H9 (cell line): ENCODE data around the gene MTHFD1L. TPM values are rescaled to one million over a fixed set of nuclear protein-coding genes. Genes with fewer than 3 reads are reported as not detected.

Experiments used
- DNase-seq: peaks from one replicate; pipeline ENCODE4 v3.0.0-alpha.2; 2017
- H2AFZ ChIP-seq: one replicate; pipeline ENCODE4 v1.6.1; 2013; ENCODE audit warnings: mild to moderate bottlenecking, low read length, control low read depth, moderate library complexity
- H2AK5ac ChIP-seq: 2 replicates; pipeline ENCODE4 v1.6.1; 2013; ENCODE audit warnings: low read length, control low read depth, mixed read lengths; ENCODE audit not compliant: insufficient read length
- H2BK120ac ChIP-seq: one replicate; pipeline ENCODE4 v1.6.1; 2013; ENCODE audit warnings: low read depth, mild to moderate bottlenecking, low read length, control low read depth, inconsistent platforms; ENCODE audit not compliant: poor library complexity, severe bottlenecking
- H2BK12ac ChIP-seq: 2 replicates; pipeline ENCODE4 v1.6.1; 2013; ENCODE audit warnings: low read length, control low read depth, mixed read lengths, low read depth; ENCODE audit not compliant: insufficient read length
- H2BK15ac ChIP-seq: 2 replicates; pipeline ENCODE4 v1.6.1; 2013; ENCODE audit warnings: low read depth, low read length, control low read depth
- H2BK20ac ChIP-seq: one replicate; pipeline ENCODE4 v1.6.1; 2013; ENCODE audit warnings: low read depth, mild to moderate bottlenecking, low read length, control low read depth, inconsistent platforms; ENCODE audit not compliant: poor library complexity, severe bottlenecking
- H2BK5ac ChIP-seq: 2 replicates; pipeline ENCODE4 v1.6.1; 2013; ENCODE audit warnings: low read length, control low read depth, mixed read lengths; ENCODE audit not compliant: insufficient read length
- H3K14ac ChIP-seq: 2 replicates; pipeline ENCODE4 v1.6.1; 2013; ENCODE audit warnings: low read length, control low read depth; ENCODE audit not compliant: insufficient read depth
- H3K18ac ChIP-seq: 2 replicates; pipeline ENCODE4 v1.6.1; 2013; ENCODE audit warnings: low read depth, mild to moderate bottlenecking, mixed read lengths, low read length, control low read depth; ENCODE audit not compliant: insufficient read length
- H3K23ac ChIP-seq: 2 replicates; pipeline ENCODE4 v1.6.1; 2013; ENCODE audit warnings: low read length, control low read depth, mixed read lengths, low read depth; ENCODE audit not compliant: insufficient read length
- H3K23me2 ChIP-seq: 2 replicates; pipeline ENCODE4 v1.6.1; 2013; ENCODE audit warnings: low read depth, mild to moderate bottlenecking, mixed read lengths, low read length, control low read depth; ENCODE audit not compliant: insufficient read length, poor library complexity, severe bottlenecking
- H3K27ac ChIP-seq: 2 replicates; pipeline ENCODE4 v1.5.1; 2013; ENCODE audit warnings: low read length, control low read depth, mixed read lengths, low read depth; ENCODE audit not compliant: insufficient read length
- H3K27me3 ChIP-seq: 2 replicates; pipeline ENCODE4 v1.6.1; 2013; ENCODE audit warnings: low read length, control low read depth, inconsistent platforms; ENCODE audit not compliant: insufficient read depth
- H3K4ac ChIP-seq: 2 replicates; pipeline ENCODE4 v1.6.1; 2013; ENCODE audit warnings: low read depth, mild to moderate bottlenecking, control low read depth, inconsistent platforms, low read length, moderate library complexity
- H3K4me1 ChIP-seq: 2 replicates; pipeline ENCODE4 v1.6.1; 2013; ENCODE audit warnings: low read length, control low read depth, inconsistent platforms; ENCODE audit not compliant: insufficient read depth
- H3K4me2 ChIP-seq: 2 replicates; pipeline ENCODE4 v1.6.1; 2013; ENCODE audit warnings: low read length, control low read depth, mixed read lengths; ENCODE audit not compliant: insufficient read length, insufficient read depth
- H3K56ac ChIP-seq: 2 replicates; pipeline ENCODE4 v1.6.1; 2013; ENCODE audit warnings: low read depth, mild to moderate bottlenecking, mixed read lengths, low read length, control low read depth; ENCODE audit not compliant: insufficient read length
- H3K79me1 ChIP-seq: 2 replicates; pipeline ENCODE4 v1.6.1; 2013; ENCODE audit warnings: low read depth, mild to moderate bottlenecking, moderate library complexity, low read length, control low read depth, inconsistent platforms; ENCODE audit not compliant: insufficient read depth, poor library complexity, severe bottlenecking
- H3K79me2 ChIP-seq: 2 replicates; pipeline ENCODE4 v1.6.1; 2013; ENCODE audit warnings: low read length, control low read depth, inconsistent platforms; ENCODE audit not compliant: insufficient read depth
- H3K9ac ChIP-seq: 2 replicates; pipeline ENCODE4 v1.6.1; 2013; ENCODE audit warnings: low read length, control low read depth, mixed read lengths; ENCODE audit not compliant: insufficient read length; ENCODE audit errors: extremely low read depth
- H3K9me3 ChIP-seq: one replicate; pipeline ENCODE4 v1.6.1; 2013; ENCODE audit warnings: low read depth, low read length, inconsistent platforms; ENCODE audit not compliant: control insufficient read depth
- H3T11ph ChIP-seq: one replicate; pipeline ENCODE4 v1.6.1; 2013; ENCODE audit warnings: mild to moderate bottlenecking, low read length, control low read depth, inconsistent platforms
- H4K20me1 ChIP-seq: one replicate; pipeline ENCODE4 v1.6.1; 2013; ENCODE audit not compliant: control insufficient read depth, insufficient read length, insufficient read depth
- H4K5ac ChIP-seq: 2 replicates; pipeline ENCODE4 v1.6.1; 2013; ENCODE audit warnings: low read depth, mild to moderate bottlenecking, mixed read lengths, low read length, control low read depth; ENCODE audit not compliant: insufficient read length
- H4K8ac ChIP-seq: replicated peaks from 2 replicates; pipeline ENCODE4 v1.6.1; 2013; ENCODE audit warnings: low read length, control low read depth, mixed read lengths, low read depth; ENCODE audit not compliant: insufficient read length
- H4K91ac ChIP-seq: 2 replicates; pipeline ENCODE4 v1.6.1; 2013; ENCODE audit warnings: low read depth, mild to moderate bottlenecking, moderate library complexity, mixed read lengths, low read length, control low read depth; ENCODE audit not compliant: insufficient read length
- H3K27ac Mint-ChIP-seq, 3 experiments: 2 replicates in 2 of 3; 3 replicates in 1 of 3; pipeline ENCODE4 v1.8.0; 2020 to 2021; ENCODE audit warnings: mixed read lengths in 3 of 3, mild to moderate bottlenecking in 1 of 3, moderate library complexity in 1 of 3
- H3K27me3 Mint-ChIP-seq: 2 replicates; pipeline ENCODE4 v1.8.0; 2021; ENCODE audit warnings: low read depth, mild to moderate bottlenecking, moderate library complexity, mixed read lengths
- H3K36me3 Mint-ChIP-seq, 3 experiments: 2 replicates in 2 of 3; 3 replicates in 1 of 3; pipeline ENCODE4 v1.8.0; 2020 to 2021; ENCODE audit warnings: low read depth in 3 of 3, mixed read lengths in 3 of 3; ENCODE audit not compliant: insufficient read depth in 1 of 3
- H3K4me1 Mint-ChIP-seq, 2 experiments: 2 replicates each; pipeline ENCODE4 v1.8.0; 2020; ENCODE audit warnings: mixed read lengths in 2 of 2
- H3K4me3 Mint-ChIP-seq, 2 experiments: 2 replicates in 1 of 2; 3 replicates in 1 of 2; pipeline ENCODE4 v1.8.0; 2020 to 2021; ENCODE audit warnings: mild to moderate bottlenecking in 2 of 2, mixed read lengths in 2 of 2, moderate library complexity in 1 of 2
- H3K9me3 Mint-ChIP-seq, 2 experiments: 2 replicates in 1 of 2; 3 replicates in 1 of 2; pipeline ENCODE4 v1.8.0; 2020; ENCODE audit warnings: mild to moderate bottlenecking in 2 of 2, mixed read lengths in 2 of 2, moderate library complexity in 1 of 2
- CTCF ChIP-seq: fragments of 200-600 bp; sonication (generic); conservative IDR thresholded peaks from 3 replicates; pipeline ENCODE4 v1.8.0; 2021; ENCODE audit warnings: antibody characterized with exemption, mild to moderate bottlenecking
- WGBS: extraction: QIAGEN DNeasy Blood & Tissue Kit; methylation state at CpG from one replicate; pipeline ENCODE4 v1.1.7; 2013; ENCODE audit warnings: missing lambda C conversion rate, low lambda C conversion rate, mixed read lengths; ENCODE audit not compliant: insufficient read length; ENCODE audit errors: extremely low coverage; 5-methylcytosine and 5-hydroxymethylcytosine counted together
- total RNA-seq: library from RNA; stranded (reverse); gene quantifications from 2 replicates; pipeline ENCODE4 v1.2.1, GENCODE V29; 2021

Gene MTHFD1L
- total RNA-seq, 1 experiment from 2014 or later, result 90.2 TPM

DNA sequence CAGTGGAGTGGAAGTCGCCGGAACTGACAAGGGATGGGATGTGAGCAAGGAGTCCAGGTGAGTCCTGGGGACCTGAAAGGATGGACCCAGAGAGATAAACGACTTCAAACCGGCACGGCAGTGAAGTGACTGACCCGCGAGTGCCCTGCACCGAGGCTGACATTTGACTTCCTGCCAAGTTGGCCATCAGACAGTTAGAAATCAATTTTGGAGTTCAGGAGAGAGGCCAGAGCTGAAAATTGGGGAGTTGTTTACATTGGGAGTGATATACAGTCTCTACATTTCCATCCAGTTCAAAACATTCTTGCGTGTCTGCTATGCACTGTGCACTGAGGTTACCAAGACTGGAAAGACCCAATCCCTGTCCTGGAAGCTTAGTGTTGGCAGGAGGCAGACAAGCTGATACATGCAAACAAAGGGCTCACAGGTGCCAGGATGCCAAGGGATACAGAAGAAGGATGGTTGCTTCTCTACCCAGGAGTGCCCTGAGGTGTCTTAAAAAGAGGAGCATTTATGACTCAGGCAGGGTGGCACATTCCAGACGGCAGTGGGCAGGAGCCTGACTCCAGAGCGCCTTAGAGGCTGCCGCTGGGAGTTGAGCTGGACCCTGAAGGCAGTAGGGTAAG lies 186.6 kb downstream of the MTHFD1L start:
- Histone ChIP-seq H3K9me3 (no peaks in the 10 kb centered on the region), H3K56ac (no peak overlapping the region), H3K79me1 (no peaks in the 10 kb centered on the region), H3K18ac (no peak overlapping the region), H2BK15ac (no peak overlapping the region), H2BK5ac (no peak overlapping the region), H4K5ac (no peak overlapping the region), H3K23me2 (no peaks in the 10 kb centered on the region), H2BK12ac (no peak overlapping the region), H4K91ac (no peak overlapping the region), H4K8ac (no peak overlapping the region), H3T11ph (no peak overlapping the region), H3K9ac (no peak overlapping the region), H3K27ac (no peak overlapping the region), H2BK20ac (no peak overlapping the region), H3K27me3 (no peaks in the 10 kb centered on the region), H3K14ac (no peak overlapping the region), H2AFZ (no peak overlapping the region), H3K23ac (no peak overlapping the region), H3K4me1 (no peaks in the 10 kb centered on the region), H3K4me2 (no peak overlapping the region), H3K4ac (no peak overlapping the region), H2BK120ac (no peak overlapping the region), H3K79me2 (no peaks in the 10 kb centered on the region), H4K20me1 (no peaks in the 10 kb centered on the region), H2AK5ac (no peak overlapping the region)
- WGBS, result no CpG with 5 or more reads among the region's 12 CpGs
- H3K27ac Mint-ChIP-seq, result peak overlapping the region in 2 of 3 experiments; percentile 29 to 34; a peak in 2 of 7 replicates
- 0 out of 4 replicates have a peak, but pooled peaks cover 0 to 3% of the 10 kb centered on the region in 2 experiments for H3K4me1 Mint-ChIP-seq
- DNase-seq, result no peak
- no peak overlapping the region for H3K4me3 Mint-ChIP-seq
- no peak for TF ChIP-seq CTCF
- no peaks in the 10 kb centered on the region for H3K27me3 Mint-ChIP-seq
- H3K36me3 Mint-ChIP-seq, result peaks cover 16 to 31% (median 24%) of the 10 kb centered on the region in 3 experiments
- peaks cover 0 to 5% of the 10 kb centered on the region in 2 experiments; a peak in 3 of 5 replicates for H3K9me3 Mint-ChIP-seq
